Neutrophil (primary cell): ENCODE data around the gene RUFY4.
"Not testable (repeated sequence)": the region's sequence is repeated elsewhere in the genome, so short reads cannot be mapped to it uniquely, and the experiment has no call there.

ENCODE experiments used
- H3K27ac ChIP-seq: fragments of 200-600 bp; sonication (generic); 2 replicates; pipeline ENCODE4 v1.5.1; 2016; ENCODE audit warnings: mild to moderate bottlenecking, moderate library complexity
- H3K27me3 ChIP-seq: fragments of 200-600 bp; sonication (generic); 2 replicates; pipeline ENCODE4 v1.6.0; 2016; ENCODE audit warnings: mild to moderate bottlenecking
- H3K36me3 ChIP-seq: fragments of 200-600 bp; sonication (generic); 2 replicates; pipeline ENCODE4 v1.5.1; 2017
- H3K4me1 ChIP-seq, 2 experiments: fragments of 200-600 bp in 1 of 2; sonication (generic) in 1 of 2; 1 replicate in 1 of 2; 2 replicates in 1 of 2; pipeline versions ENCODE4 v1.5.1 to v1.6.1; 2013 to 2016; ENCODE audit warnings: low read depth in 1 of 2, low read length in 1 of 2, mild to moderate bottlenecking in 1 of 2, moderate library complexity in 1 of 2; ENCODE audit not compliant: control insufficient read depth in 1 of 2, insufficient read depth in 1 of 2
- H3K4me3 ChIP-seq, 2 experiments: fragments of 200-600 bp in 1 of 2; sonication (generic) in 1 of 2; 1 replicate in 1 of 2; 2 replicates in 1 of 2; pipeline ENCODE4 v1.5.1; 2013 to 2016; ENCODE audit warnings: low read depth in 1 of 2, low read length in 1 of 2, mild to moderate bottlenecking in 1 of 2, moderate library complexity in 1 of 2
- H3K9me3 ChIP-seq: fragments of 200-600 bp; sonication (generic); 2 replicates; pipeline ENCODE4 v1.5.1; 2016
- CTCF ChIP-seq: fragments of 200-600 bp; sonication (generic); IDR thresholded peaks from 2 replicates; pipeline ENCODE4 v1.5.1; 2016; ENCODE audit warnings: antibody characterized with exemption

RUFY4 gene

DNA sequence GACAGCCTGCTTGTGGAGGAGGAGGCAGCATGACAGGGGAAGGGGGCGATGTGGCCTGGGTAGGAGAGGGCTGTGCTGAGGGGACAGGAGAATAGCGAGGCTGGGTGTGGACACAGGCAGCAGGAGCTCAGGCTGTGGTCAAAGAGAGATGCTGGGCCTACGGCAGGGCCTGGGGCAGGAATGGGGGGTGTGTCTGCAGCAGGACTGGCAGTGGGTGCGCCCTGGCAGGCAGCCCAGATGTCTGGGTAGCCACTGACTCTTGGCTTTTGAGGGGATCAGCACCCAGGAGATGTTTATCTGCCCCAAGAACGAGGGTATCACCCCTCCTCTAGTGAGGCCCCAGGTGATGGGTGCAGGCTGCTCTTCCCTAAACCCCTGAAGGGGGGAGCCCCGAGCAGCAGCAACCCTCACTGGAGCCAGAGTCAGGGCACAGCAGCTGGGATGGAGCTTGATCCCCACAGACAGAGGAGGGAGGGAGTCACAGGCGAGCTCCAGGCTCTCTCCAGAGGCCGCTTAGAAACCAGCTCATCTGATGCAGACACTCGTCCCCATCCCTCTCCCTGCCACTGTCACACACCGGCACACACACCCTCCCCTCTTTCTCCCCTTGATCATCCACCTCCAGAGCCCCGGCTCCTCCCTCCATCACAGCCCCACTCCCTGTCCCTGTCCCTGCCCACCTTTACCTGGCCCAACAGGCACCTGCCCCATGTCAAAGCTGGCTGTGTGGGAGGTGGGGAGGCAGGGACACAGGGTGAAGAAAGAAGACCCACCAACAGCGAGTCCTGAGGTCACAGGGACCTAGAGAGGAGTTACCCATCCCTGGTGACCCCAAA is 36.5 kb upstream of the RUFY4 start:
- TF ChIP-seq CTCF = no peak
- Histone ChIP-seq H3K27ac (no peak overlapping the region), H3K4me3 (no peak overlapping the region), H3K36me3 (no peaks in the 10 kb centered on the region), H3K9me3 (no peaks in the 10 kb centered on the region), H3K4me1 (peaks cover 17 to 19% of the 10 kb centered on the region in 2 experiments), H3K27me3 (peaks cover 10% of the 10 kb centered on the region)

DNA sequence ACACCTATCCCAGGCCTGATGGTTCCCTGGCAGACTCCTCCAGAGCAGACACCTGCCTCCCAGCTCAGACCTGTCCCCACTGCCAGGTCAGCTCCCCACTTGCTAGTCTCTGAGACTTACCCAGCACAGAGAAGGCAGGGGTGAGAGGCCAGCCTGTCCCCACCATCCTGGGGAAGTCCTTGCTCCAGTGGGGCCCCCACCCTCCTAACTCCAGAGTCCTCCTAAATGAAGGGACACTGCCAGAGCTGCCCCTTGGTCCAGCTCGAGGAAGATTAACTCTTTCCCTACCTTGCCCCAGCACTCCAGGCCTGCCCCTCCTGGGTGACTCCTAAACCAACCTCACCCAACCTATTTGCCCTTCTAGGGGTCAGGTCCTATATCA is 35.9 kb upstream of the RUFY4 start:
- Histone ChIP-seq H3K36me3 (no peaks in the 10 kb centered on the region), H3K4me3 (no peak overlapping the region), H3K4me1 (peaks cover 17 to 19% of the 10 kb centered on the region in 2 experiments), H3K9me3 (no peaks in the 10 kb centered on the region), H3K27ac (no peak overlapping the region), H3K27me3 (peaks cover 10% of the 10 kb centered on the region)
- TF ChIP-seq CTCF = no peak

DNA sequence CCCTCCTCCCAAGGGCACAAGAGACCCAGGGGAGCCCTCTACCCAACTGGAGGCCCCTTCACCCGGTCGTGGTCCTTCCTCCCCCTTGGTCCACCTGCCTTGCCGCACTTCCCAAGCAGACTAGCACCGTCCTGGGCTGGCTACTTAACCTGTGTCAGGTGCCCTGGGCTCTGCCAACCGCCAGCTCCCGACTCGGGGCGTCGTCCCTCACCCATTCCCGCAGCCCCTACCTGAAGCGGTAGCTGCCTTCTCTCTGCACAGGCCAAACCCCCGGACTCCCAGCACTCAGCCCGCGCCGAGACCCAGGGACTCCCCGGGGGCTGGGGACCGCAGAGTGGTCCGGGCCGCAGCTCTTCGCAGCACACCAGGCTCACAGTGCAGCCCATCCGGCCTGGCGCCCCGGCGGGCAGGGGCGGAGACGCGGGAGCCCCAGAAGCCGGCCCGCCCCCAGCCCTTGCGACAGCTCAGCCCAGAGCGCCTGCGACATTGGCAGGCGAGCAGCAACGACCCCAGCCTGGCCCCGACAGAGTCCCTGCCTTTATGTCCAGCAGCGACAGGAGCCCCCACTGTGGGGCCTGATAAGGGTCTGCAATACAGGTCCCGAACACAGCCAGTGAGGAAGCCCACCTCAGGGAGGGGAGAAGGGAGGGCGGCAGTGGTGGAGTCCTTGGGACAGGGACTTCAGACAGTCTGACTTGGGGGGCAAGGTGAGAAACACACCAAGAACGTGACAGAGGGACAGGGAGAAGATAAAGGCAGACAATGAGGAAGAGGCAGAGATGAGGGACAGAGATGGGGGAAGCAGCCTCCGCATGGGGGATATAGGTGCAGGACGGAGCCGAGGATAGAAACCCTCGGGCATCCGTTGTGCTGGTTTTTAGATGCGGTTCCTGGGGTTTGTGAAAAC is 35.2 kb upstream of the RUFY4 start:
- Histone ChIP-seq H3K27ac (no peak overlapping the region), H3K36me3 (no peaks in the 10 kb centered on the region), H3K27me3 (peaks cover 10% of the 10 kb centered on the region), H3K4me1 (peaks cover 17 to 19% of the 10 kb centered on the region in 2 experiments), H3K4me3 (peak overlapping the region; percentile 53 to 73), H3K9me3 (no peaks in the 10 kb centered on the region)
- no peak for TF ChIP-seq CTCF

DNA sequence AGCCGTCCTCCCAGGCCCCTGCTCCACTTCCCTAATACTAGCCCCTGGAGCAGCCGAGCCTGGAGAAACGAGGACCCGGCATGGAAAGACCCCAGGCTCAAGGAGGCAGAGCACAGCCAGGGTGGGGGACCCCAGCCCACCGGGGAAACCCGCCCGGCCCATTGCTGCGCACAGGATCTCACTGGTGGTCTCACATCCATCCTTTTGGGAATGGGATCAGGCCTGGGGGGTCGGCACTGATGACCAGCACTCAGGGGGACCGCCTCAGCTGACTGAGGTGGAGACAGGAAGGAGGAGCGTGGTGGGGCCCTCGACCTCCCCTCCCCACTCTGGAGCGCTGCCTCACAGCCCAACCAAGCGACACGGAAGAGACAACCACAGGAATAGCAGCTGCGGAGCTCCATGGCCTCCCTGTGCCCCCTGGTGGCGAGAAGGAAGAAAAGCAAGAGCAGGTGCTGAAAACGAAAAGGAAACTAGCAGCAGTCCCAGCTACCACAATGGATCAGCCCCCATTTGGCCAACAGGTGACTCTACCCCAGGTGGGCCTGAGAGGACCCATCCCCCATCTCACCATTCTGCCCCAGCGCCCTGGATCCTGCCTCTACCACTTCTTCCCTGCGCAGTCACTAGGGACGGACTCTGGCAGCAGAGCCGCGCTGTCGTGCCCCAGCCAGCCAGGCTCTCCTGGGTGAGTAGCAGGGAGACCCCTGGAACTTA is 34.4 kb upstream of the RUFY4 start:
- H3K9me3 ChIP-seq, H3K27ac ChIP-seq, H3K36me3 ChIP-seq, H3K27me3 ChIP-seq: not testable (repeated sequence)
- TF ChIP-seq CTCF = peak; percentile 71
- H3K4me3 ChIP-seq = peak overlapping the region; percentile 53 to 73
- peaks cover 17 to 19% of the 10 kb centered on the region in 2 experiments for H3K4me1 ChIP-seq

GRCh38 chr2:218035463-218036100 is 33.5 kb upstream of the RUFY4 start:
- Histone ChIP-seq H3K27ac (no peak overlapping the region), H3K4me3 (no peak overlapping the region), H3K4me1 (peaks cover 16 to 17% of the 10 kb centered on the region in 2 experiments), H3K36me3 (no peaks in the 10 kb centered on the region), H3K27me3 (peaks cover 10% of the 10 kb centered on the region), H3K9me3 (no peaks in the 10 kb centered on the region)
- no peak for TF ChIP-seq CTCF
